ENCODE measurements around the gene MKRN2.

DNA sequence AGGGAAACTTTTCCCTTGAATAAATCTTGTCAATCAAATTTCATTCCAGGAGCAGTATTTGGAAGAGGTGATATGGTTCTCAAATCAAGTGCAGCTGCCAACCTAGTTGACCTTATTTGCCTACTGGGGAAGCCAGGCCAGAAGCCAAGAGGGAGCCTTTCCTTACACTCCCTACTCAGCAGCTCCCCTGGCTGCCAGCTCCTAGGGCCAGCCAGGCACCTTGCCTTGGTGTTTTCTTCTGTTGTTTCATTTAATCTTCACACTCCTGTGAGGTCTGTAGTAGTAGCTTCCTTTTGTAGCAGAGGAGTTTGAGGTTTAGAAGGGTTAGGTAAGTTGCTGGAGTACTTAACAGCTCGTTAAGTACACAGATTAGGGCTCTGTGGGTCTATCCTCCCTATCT is 34.2 kb upstream of the MKRN2 start:
- TF ChIP-seq CHD4 (IDR thresholded peaks at IDR 0.05; ENCODE audit: borderline replicate concordance) = no peak
- no peak for TF ChIP-seq PHF8 (IDR thresholded peaks at IDR 0.05; ENCODE audit: borderline replicate concordance, low read depth)
- TF ChIP-seq SMC3 (IDR thresholded peaks at IDR 0.05) = no peak
- TF ChIP-seq, protein P1, sequence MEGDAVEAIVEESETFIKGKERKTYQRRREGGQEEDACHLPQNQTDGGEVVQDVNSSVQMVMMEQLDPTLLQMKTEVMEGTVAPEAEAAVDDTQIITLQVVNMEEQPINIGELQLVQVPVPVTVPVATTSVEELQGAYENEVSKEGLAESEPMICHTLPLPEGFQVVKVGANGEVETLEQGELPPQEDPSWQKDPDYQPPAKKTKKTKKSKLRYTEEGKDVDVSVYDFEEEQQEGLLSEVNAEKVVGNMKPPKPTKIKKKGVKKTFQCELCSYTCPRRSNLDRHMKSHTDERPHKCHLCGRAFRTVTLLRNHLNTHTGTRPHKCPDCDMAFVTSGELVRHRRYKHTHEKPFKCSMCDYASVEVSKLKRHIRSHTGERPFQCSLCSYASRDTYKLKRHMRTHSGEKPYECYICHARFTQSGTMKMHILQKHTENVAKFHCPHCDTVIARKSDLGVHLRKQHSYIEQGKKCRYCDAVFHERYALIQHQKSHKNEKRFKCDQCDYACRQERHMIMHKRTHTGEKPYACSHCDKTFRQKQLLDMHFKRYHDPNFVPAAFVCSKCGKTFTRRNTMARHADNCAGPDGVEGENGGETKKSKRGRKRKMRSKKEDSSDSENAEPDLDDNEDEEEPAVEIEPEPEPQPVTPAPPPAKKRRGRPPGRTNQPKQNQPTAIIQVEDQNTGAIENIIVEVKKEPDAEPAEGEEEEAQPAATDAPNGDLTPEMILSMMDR (IDR thresholded peaks at IDR 0.05) = no peak
- TF ChIP-seq, protein P2, sequence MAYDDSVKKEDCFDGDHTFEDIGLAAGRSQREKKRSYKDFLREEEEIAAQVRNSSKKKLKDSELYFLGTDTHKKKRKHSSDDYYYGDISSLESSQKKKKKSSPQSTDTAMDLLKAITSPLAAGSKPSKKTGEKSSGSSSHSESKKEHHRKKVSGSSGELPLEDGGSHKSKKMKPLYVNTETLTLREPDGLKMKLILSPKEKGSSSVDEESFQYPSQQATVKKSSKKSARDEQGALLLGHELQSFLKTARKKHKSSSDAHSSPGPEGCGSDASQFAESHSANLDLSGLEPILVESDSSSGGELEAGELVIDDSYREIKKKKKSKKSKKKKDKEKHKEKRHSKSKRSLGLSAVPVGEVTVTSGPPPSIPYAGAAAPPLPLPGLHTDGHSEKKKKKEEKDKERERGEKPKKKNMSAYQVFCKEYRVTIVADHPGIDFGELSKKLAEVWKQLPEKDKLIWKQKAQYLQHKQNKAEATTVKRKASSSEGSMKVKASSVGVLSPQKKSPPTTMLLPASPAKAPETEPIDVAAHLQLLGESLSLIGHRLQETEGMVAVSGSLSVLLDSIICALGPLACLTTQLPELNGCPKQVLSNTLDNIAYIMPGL (CRISPR knock-in tag; IDR thresholded peaks at IDR 0.05; ENCODE audit: borderline replicate concordance) = no peak
- TF ChIP-seq NPAS2 (CRISPR knock-in tag; IDR thresholded peaks at IDR 0.05; ENCODE audit: borderline replicate concordance) = no peak
- no peak for TF ChIP-seq EP300 (IDR thresholded peaks at IDR 0.05)
- no peak for TF ChIP-seq RAD21 (conservative IDR thresholded peaks at IDR 0.05 in 1 of 2, IDR thresholded peaks at IDR 0.05 in 1 of 2)
- TF ChIP-seq, protein P3, sequence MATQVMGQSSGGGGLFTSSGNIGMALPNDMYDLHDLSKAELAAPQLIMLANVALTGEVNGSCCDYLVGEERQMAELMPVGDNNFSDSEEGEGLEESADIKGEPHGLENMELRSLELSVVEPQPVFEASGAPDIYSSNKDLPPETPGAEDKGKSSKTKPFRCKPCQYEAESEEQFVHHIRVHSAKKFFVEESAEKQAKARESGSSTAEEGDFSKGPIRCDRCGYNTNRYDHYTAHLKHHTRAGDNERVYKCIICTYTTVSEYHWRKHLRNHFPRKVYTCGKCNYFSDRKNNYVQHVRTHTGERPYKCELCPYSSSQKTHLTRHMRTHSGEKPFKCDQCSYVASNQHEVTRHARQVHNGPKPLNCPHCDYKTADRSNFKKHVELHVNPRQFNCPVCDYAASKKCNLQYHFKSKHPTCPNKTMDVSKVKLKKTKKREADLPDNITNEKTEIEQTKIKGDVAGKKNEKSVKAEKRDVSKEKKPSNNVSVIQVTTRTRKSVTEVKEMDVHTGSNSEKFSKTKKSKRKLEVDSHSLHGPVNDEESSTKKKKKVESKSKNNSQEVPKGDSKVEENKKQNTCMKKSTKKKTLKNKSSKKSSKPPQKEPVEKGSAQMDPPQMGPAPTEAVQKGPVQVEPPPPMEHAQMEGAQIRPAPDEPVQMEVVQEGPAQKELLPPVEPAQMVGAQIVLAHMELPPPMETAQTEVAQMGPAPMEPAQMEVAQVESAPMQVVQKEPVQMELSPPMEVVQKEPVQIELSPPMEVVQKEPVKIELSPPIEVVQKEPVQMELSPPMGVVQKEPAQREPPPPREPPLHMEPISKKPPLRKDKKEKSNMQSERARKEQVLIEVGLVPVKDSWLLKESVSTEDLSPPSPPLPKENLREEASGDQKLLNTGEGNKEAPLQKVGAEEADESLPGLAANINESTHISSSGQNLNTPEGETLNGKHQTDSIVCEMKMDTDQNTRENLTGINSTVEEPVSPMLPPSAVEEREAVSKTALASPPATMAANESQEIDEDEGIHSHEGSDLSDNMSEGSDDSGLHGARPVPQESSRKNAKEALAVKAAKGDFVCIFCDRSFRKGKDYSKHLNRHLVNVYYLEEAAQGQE (IDR thresholded peaks at IDR 0.05) = no peak
- no peak for TF ChIP-seq RARB (CRISPR knock-in tag; IDR thresholded peaks at IDR 0.05)
- no peak for TF ChIP-seq POLR2A (IDR thresholded peaks at IDR 0.05; ENCODE audit: low read length)
- no peak for TF ChIP-seq NR3C1 (IDR thresholded peaks at IDR 0.05)
- no peak for TF ChIP-seq RFX5 (IDR thresholded peaks at IDR 0.05)
- TF ChIP-seq ZSCAN20 (CRISPR knock-in tag; IDR thresholded peaks at IDR 0.05) = no peak

Data from A549 (cell line).